HepG2 (cell line): ENCODE measurements around the gene CDKL2. TPM values are rescaled to one million over a fixed set of nuclear protein-coding genes. Genes with fewer than 3 reads are reported as not detected.

Experiments used
- AHDC1 ChIP-seq: sonication (generic); formaldehyde crosslinking; IDR thresholded peaks from 2 replicates; pipeline ENCODE4 v1.5.1; 2020; ENCODE audit warnings: mild to moderate bottlenecking, missing genetic modification reagents, borderline replicate concordance
- CAMTA2 ChIP-seq: sonication (generic); formaldehyde crosslinking; IDR thresholded peaks from 2 replicates; pipeline ENCODE4 v1.4.0; 2020; ENCODE audit warnings: mild to moderate bottlenecking, missing genetic modification reagents, borderline replicate concordance
- EEA1 ChIP-seq: sonication (generic); formaldehyde crosslinking; IDR thresholded peaks from 2 replicates; pipeline ENCODE4 v1.5.1; 2020; ENCODE audit warnings: mild to moderate bottlenecking, missing genetic modification reagents, borderline replicate concordance
- GPBP1L1 ChIP-seq: sonication (generic); formaldehyde crosslinking; IDR thresholded peaks from 2 replicates; pipeline ENCODE4 v1.5.0; 2020; ENCODE audit warnings: mild to moderate bottlenecking, missing genetic modification reagents
- HIVEP1 ChIP-seq: sonication (generic); formaldehyde crosslinking; IDR thresholded peaks from 2 replicates; pipeline ENCODE4 v1.4.0; 2020; ENCODE audit warnings: mild to moderate bottlenecking, missing genetic modification reagents
- ZBED4 ChIP-seq: sonication (generic); formaldehyde crosslinking; IDR thresholded peaks from 2 replicates; pipeline ENCODE4 v1.4.0; 2020; ENCODE audit warnings: missing genetic modification reagents, borderline replicate concordance
- ZHX2 ChIP-seq, 2 experiments: sonication (generic) in 1 of 2; formaldehyde crosslinking in 1 of 2; IDR thresholded peaks; 2 replicates each; pipeline versions ENCODE4 v1.6.1 to v1.9.0; 2014 to 2022; ENCODE audit warnings: antibody characterized with exemption in 1 of 2, borderline replicate concordance in 1 of 2, inconsistent platforms in 1 of 2, low read depth in 1 of 2, missing genetic modification reagents in 1 of 2
- polyA plus RNA-seq, 8 experiments: library from polyadenylated mRNA; depleted of rRNA in 3 of 8; stranded (reverse) in 7 of 8; unstranded in 1 of 8; fragments of >200 nt; fragmentation: Illumina TruSeq in 4 of 8; extraction: Trizol in 4 of 8; gene quantifications; 2 replicates each; pipeline versions ENCODE4 v1.2.1 to v1.2.3, GENCODE V29; 2011 to 2016; ENCODE audit warnings: low read depth in 4 of 8, missing spikeins in 1 of 8, mixed read lengths in 1 of 8; ENCODE audit not compliant: insufficient read depth in 1 of 8
- total RNA-seq, 5 experiments: library from RNA; depleted of rRNA; stranded (reverse); fragments of >200 nt; fragmentation: Illumina TruSeq; extraction: Trizol; gene quantifications; 2 replicates each; pipeline ENCODE4 v1.2.3, GENCODE V29; 2016; ENCODE audit warnings: low read depth in 1 of 5

Gene CDKL2
- total and polyA plus RNA-seq, 2 of the 13 experiments (the other 11 are each of a cell fraction or from before 2014, with no cell fraction given): not detected

GRCh38 chr4:75671802-75672421, 41.6 kb upstream of the CDKL2 start (continued):
- no peak for TF ChIP-seq ZBED4
- no peak for TF ChIP-seq AHDC1 (CRISPR knock-in tag)
- no peak for TF ChIP-seq GPBP1L1 (CRISPR knock-in tag)
- TF ChIP-seq HIVEP1 (CRISPR knock-in tag): no peak
- TF ChIP-seq ZHX2 (IDR thresholded peaks at IDR 0.05; ENCODE audit: low read depth): no peak
- TF ChIP-seq ZHX2 (CRISPR knock-in tag; IDR thresholded peaks at IDR 0.05; ENCODE audit: borderline replicate concordance): no peak
- TF ChIP-seq CAMTA2: no peak
- no peak for TF ChIP-seq EEA1
